Measurements from ENCODE around the gene KCNIP2.
A peak's percentile ranks its signal among the peaks of the same experiment; 100 is the strongest.

KCNIP2 gene

GRCh38 chr10:101843032-101844021 lies at the start of gene KCNIP2:
TSS of gene KCNIP2 (minus strand) at chr10:101843800. CDS start at chr10:101843568, 232 bp downstream.
- peak; percentile 48 for DNase-seq (ENCODE audit: low read depth)

GRCh38 chr10:101892782-101893391 lies 49.3 kb upstream of the KCNIP2 start:
- no peak for DNase-seq (ENCODE audit: low read depth)

- peak; percentile 55 for DNase-seq (ENCODE audit: low read depth)
Observed at GRCh38 chr10:101889256-101890210, 45.9 kb upstream of the KCNIP2 start.

- DNase-seq (ENCODE audit: low read depth), result no peak
Observed at GRCh38 chr10:101888251-101888949, 44.8 kb upstream of the KCNIP2 start.

- DNase-seq (ENCODE audit: low read depth), result no peak
Observed at GRCh38 chr10:101887775-101888174, 44.2 kb upstream of the KCNIP2 start.

GRCh38 chr10:101886521-101887312 lies 43.1 kb upstream of the KCNIP2 start:
- no peak for DNase-seq (ENCODE audit: low read depth)

GRCh38 chr10:101881036-101881774 lies 37.6 kb upstream of the KCNIP2 start:
- DNase-seq (ENCODE audit: low read depth), result no peak

GRCh38 chr10:101880232-101880573 lies 36.6 kb upstream of the KCNIP2 start:
- no peak for DNase-seq (ENCODE audit: low read depth)

- no peak for DNase-seq (ENCODE audit: low read depth)
Observed at GRCh38 chr10:101879456-101880231, 36.0 kb upstream of the KCNIP2 start.

- DNase-seq (ENCODE audit: low read depth), result no peak
Observed at GRCh38 chr10:101878869-101879268, 35.3 kb upstream of the KCNIP2 start.

- no peak for DNase-seq (ENCODE audit: low read depth)
Observed at GRCh38 chr10:101875068-101875688, 31.6 kb upstream of the KCNIP2 start.

GRCh38 chr10:101874252-101874651 lies 30.7 kb upstream of the KCNIP2 start:
- no peak for DNase-seq (ENCODE audit: low read depth)

GRCh38 chr10:101867931-101868330 lies 24.3 kb upstream of the KCNIP2 start:
- no peak for DNase-seq (ENCODE audit: low read depth)

- DNase-seq (ENCODE audit: low read depth), result no peak
Observed at GRCh38 chr10:101859530-101859929, 15.9 kb upstream of the KCNIP2 start.

- no peak for DNase-seq (ENCODE audit: low read depth)
Observed at GRCh38 chr10:101858723-101859500, 15.3 kb upstream of the KCNIP2 start.

GRCh38 chr10:101857802-101858476 lies 14.3 kb upstream of the KCNIP2 start:
- no peak for DNase-seq (ENCODE audit: low read depth)

GRCh38 chr10:101856626-101857025 lies 13.0 kb upstream of the KCNIP2 start:
- DNase-seq (ENCODE audit: low read depth), result no peak
